GM18511 (cell line): Measurements from ENCODE around the gene ANKRD10.

Source experiments
- ATAC-seq: cut with Tn5 transposase; IDR thresholded peaks from one replicate; pipeline ENCODE4 v1.9.1; 2021; ENCODE audit warnings: mild to moderate bottlenecking, moderate library complexity; ENCODE audit not compliant: unreplicated experiment

ANKRD10 gene

DNA sequence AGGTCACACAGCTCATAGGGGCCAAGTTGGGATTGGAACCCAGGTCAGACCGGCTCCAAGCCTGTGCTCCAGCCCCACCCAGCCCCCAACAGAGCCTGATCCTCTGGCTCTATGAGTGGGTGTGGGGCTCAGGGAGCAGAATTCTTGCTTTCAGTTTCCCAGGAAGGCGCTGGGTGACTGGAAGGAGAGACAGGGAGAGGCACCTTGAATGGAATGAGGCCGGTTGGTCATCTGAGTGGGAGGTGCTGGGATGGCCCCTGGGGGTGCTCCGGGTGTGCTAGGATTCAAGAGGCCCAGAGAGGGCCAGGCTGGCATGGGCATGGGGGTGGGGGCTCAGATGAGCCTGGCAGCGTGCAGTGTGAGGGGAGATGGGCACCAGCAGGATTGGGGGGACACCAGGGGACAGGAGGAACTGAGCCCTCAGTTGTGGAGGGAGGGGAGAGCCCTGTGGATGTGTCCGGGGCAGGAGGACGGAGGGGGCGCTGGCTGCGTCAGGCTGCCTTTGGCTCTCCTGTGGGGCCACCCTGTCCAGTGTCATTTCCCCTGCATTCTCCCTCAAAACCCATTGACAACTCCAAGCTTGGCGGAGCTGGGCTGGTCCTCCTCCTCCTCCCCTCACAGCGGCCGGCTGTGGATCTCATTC, 31.2 kb upstream of the ANKRD10 start:
- ATAC-seq, result no peak

DNA sequence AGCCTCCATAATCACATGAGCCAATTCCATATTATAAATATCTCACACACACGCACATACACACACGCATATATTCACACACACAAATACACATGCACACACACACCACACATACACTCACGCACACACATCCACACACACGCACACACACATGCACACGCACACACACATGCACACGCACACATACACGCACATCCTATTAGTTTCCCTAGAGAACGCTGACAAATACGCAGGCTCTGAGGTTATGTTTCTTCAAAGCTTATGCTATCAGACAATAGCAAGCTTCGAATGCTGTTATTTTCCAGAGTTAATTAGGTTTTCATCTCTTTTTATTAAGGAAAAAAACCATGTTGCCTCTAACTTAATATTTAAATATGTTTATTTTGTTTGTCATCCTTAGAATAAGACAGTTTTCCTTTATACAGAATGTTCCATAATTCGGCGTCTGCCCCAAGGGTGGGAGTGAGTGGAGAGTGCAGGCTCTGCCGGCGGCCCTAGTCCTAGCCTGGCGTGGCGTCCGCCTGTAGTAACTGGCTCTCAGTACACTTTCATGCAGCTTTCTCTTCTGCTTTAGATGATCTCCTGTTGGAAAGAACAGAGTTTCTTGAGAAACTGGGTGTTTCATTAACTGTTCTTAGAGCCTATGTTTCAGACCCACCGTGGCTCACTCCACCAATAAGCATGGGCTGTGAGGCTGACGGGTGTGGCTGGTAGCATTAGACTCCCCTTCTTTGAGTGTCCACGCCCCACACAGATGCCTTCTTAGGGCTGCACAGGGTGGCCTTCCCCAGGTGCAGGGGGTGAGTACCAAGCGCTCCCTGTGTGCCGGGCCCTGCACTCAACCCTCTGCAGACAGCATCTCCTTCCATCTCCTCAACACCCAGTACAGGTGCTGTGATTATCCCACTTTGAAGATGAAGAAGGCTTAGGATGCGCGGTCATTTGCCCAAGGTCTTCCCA, 30.4 kb upstream of the ANKRD10 start:
- no peak for ATAC-seq

DNA sequence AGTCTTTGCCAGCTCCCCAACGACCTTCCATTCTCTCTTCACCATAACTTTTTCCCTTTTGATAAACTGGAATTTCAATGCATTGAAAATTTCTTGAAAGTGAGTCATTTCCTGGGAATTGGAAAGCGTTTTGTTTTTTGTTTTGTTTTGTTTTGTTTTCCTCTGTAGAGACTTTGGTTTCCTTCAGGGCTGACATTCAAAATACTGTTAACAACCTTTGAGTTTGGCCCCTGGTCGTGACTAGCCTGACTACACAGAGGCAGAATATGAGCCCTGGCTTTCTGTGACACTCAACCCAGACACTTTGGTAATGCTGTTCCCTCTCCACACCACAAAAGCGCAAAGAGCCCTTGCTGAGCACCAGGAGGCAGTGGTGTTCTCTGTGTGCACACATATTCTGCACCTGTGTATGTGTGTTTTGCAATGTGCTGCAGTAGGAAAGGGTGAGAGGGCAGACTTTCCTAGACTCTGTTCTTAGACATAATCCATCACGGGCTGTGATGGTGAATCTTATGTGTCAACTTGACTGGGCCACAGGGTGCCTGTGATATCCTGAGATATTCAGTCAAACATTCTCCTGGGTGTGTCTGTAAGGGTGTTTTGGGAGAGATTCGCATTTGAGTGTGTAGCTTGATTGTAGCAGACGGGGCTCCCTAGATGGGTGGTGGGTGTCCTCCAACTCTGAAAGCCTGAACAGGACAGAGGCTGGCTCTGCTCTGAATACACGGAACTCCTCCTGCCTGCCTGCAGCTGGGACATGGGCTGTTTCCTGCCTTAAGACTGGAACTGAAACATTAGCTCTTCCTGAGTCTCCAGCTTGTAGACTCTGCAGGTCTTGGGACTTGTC, 29.5 kb upstream of the ANKRD10 start:
- ATAC-seq, result peak; percentile 77

DNA sequence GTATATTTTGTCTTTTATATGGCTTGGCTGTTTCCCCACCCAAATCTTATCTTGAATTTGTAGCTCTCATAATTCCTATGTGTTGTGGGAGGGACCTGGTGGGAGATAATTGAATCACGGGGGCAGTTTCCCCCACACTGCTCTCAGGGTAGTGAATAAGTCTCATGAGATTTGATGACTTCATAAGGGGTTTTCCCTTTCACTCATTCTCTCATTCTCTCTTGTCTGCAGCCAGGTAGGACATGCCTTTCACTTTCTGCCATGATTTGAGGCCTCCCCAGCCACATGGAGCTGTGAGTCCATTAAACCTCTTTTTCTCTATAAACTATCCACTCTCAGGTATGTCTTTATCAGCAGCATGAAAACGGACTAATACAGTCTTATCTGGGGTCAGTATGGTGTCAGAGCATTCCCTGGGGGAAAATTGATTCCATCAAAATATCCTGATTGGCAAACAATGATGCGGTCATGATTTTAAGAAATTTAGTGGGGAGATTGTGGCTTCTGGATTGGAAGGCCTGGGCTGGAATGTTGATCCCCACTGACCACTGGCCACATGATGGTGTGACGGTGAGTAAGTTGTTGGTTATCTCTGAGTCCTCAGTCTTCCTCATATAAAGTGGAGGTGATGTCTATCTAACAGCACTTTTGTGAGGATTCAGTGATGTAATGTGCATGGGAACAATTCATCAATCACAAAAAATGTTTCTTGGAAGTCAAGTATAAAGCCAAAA, 27.5 kb upstream of the ANKRD10 start:
- ATAC-seq, result peak; percentile 80

DNA sequence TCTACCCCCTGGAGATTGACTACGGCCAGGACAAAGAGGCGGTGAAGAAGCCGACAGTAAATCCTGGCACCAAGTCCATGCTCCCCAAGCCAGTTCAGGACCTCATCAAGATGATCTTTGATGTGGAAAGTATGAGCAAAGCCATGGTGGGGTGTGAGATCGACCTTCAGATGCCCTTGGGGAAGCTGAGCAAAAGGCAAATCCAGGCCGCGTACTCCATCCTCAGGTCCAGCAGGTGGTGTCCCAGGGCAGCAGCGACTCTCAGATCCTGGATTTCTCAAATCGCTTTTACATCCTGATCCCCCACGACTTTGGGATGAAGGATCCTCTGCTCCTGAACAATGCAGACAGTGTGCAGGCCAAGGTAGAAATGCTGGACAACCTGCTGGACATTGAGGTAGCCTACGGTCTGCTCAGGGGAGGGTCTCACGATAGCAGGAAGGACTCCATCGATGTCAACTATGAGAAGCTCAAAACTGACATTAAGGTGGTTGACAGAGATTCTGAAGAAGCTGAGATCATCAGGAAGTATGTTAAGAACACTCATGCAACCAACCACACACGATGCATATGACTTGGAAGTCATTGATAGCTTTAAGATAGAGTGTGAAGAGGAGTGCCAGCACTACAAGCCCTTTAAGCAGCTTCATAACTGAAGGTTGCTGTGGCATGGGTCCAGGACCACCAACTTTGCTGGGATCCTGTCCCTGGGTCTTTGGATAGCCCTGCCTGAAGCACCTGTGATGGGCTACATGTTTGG, 24.0 kb upstream of the ANKRD10 start:
- ATAC-seq, result no peak

DNA sequence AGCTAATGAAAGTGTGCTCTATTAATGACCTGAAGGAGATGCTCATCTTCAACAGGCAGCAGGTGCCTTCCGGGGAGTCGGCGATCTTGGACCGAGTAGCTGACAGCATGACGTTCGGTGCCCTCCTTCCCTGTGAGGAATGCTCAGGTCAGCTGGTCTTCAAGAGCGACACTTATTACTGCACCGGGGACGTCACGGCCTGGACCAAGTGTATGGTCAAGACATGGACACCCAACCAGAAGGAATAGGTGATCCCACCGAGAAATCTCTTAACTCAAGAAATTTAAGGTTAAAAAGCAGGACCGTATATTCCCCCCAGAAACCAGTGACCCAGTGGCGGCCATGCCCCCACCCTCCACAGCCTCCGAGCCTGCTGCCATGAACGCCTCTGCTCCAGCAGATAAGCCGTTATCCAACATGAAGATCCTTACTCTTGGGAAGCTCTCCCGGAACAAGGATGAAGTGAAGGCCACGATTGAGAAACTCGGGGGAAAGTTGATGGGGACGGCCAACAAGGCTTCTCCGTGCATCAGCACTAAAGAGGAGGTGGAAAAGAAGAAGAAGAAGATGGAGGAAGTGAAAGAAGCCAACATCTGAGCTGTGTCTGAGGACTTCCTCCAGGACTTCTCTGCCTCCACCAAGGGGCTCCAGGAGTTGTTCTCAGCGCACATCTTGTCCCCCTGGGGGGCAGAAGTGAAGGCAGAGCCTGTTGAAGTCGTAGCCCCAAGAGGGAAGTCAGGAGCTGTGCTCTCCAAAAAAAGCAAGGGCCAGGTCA, 22.8 kb upstream of the ANKRD10 start:
- no peak for ATAC-seq

DNA sequence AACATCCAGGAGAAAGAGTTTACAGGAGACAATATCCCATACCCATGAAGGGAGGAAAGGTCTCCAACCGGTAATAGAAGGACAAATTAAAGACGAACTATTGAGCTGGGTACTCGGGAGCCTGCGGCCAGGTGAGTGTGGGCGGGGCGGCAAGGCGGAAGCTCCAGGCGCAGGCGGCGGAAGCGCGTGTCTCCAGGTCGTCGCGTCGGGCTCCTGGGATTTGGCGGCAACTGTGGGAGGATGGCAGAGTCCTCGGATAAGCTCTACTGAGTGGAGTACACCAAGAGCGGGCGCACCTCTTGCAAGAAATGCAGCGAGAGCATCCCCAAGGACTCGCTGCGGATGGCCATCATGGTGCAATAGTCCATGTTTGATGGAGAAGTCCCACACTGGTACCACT, 21.6 kb upstream of the ANKRD10 start:
- no peak for ATAC-seq

DNA sequence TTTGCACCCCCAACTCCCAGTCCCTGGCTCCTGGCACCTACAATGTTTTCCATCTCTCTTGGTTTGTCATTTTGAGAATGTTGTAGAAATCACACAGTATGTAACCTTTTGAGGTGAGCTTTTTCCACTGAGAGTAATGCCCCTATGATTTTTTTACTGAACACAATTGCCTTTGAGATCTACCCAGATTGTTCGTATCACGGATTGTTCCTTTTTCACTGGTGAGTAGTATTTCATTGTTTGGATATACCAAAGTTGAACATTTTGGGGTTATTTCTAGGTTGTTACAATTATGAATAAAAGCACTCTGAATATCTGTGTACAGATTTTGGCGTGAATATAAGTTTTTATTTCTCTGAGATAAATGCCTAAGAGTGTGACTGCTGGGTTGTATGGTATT, 17.7 kb upstream of the ANKRD10 start:
- ATAC-seq, result no peak

DNA sequence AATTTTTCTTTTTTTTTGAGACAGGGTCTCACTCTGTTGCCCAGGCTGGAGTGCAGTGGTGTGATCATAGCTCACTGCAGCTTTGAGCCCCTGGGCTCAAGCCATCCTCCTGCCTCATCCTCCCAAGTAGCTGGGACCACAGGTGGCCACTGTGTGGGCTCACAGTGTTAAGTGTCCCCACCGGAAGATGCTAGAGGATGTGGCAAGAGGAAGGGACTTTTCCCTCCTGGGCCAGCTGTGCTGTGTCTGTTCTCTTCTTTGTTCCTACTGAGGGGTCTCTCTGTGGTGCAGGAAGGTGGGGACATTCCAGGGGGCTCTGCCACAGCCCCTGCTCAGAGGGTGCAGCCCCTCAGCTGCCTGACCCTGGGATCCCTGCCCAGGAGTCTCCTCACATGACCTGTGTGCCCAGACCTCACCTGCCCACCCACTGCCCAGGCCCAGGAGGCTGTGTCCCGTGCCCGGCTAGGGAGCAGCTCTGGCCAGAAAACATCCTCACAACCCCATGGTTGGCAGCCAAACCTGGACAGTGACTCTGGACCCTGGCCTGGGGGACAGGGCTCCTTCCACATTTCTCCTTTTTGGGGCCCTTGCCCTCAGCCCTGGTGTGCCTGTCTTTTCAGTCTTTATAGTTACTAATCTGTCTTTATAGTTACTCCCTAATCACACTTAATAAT, 14.4 kb upstream of the ANKRD10 start:
- ATAC-seq, result peak; percentile 59

DNA sequence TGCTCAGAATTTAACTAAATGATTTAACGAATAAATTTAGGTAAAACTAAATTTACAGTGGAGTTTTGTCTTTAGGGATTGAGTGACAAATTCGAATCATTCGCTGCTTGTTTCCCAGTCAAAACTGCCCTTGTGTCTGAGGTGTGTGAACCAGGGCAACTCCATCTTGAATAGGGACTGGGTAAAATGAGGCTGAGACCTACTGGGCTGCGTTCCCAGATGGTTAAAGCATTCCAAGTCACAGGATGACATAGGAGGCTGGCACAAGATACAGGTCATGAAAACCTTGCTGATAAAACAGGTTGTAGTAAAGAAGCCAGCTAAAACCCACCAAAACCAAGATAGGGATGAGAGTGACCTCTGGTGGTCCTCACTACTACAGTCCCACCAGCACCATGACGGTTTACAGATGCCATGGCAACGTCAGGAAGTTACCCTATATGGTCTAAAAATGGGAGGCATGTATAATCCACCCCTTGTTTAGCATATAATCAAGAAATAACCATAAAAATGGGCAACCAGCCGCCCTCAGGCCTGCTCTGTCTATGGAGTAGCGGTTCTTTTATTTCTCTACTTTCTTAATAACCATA, 10.2 kb upstream of the ANKRD10 start:
- ATAC-seq, result no peak

DNA sequence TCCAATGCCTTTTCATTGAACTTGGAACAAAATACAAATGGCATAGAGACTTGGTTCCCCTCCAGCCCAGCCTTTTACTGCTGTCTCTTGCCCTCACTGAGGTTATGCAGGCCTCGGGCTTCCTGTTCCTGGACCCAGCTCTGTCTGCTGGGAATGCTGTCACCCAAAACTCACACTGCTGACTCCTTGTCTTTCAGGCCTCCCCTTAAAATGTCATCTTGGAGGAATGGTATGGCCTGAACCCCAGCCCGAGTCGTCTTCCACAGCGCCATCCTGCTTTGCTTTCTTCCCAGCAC, 9.7 kb upstream of the ANKRD10 start:
- no peak for ATAC-seq

DNA sequence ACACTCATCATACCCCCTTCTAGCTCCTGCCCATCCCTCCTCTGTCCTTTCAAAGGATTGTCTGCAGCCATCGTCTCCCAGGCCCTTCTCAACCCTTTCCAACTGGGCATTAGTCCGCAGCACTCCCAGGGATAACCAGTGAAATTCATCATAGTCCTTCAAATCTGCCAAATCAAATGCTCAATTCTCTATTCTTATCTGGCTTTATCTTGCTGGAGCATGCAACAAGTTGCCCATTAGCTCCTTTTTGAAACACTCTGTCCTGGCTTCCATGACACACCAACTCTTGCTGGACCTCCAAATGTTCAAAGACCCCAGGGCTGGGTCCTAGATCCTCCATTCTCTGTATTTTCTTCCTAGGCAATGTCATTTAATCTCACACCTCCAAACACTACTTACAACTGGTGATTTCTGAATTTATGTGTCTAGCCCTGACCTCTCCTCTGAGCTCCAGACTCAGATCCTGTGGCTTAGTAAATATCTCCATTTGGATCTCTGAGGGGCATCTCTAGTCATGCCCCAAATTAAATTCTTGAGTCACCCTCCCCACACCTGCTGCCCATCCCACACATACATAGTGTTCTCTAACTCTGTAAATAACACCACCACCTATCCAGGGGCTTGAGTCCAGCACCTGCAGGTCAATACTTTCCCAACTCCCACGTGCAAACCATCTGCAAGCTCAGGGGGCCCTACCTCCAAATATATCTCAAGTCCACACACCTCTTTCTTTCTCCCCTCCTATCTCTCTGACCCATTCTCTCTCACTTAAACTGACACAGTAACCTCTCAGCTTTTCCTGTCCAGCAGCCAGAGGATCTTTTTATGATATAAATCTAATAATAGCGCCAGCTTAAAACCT, 9.1 kb upstream of the ANKRD10 start:
- ATAC-seq, result no peak

DNA sequence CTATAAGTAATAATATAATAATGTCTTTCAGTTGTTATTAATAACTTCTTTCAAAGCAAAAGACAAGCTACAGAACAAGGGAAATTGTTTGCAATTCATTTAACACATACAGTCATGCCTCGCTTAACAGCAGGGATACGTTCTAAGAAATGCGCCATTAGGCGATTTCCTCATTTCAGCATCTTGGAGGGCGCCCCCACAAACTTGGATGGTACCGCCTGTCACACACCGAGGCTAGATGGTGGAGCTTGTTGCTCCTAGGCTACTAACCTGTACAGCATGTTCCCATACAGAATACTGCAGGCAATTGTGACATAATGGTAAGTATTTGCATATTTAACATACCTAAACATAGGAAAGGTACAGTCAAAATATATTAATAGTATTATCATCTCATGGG, 8.2 kb upstream of the ANKRD10 start:
- no peak for ATAC-seq

DNA sequence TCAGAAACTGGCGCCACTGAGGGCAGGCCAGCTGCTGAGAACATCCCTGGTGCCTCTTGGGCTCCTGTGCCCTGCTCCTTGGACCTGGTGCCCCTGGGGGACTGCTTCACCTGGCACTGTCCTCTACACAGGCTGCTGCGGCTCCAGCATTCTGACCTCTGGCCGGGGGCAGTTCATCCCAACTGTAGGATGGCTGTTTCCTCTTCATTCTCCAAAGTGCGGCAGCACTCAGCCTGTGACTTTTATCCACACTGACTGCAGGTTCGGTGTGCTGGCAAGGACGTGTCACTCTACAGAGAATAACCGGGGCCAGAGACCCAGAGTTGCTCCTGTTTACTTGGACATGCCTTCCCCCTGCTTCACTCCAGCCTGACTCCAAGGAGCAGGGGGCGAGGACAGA, 7.6 kb upstream of the ANKRD10 start:
- no peak for ATAC-seq

DNA sequence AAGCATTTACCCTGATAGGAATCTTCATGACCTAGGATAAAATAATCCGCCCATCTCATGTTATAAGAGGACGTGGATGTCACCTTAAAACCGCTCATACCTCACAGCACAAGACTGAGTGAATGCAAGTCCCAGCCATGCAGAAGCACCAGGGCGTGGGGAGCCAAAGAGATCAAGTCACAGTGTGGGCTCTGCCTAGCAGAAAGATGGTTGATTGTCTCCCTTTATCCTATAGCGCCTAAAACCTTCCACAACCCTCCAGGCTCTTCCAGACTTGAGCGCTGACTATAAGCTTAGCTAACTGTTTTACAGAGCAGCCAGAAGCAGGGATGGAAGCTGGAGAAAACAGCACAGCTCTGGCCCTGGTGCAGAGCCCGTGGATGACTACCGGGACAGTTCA, 6.8 kb upstream of the ANKRD10 start:
- no peak for ATAC-seq

DNA sequence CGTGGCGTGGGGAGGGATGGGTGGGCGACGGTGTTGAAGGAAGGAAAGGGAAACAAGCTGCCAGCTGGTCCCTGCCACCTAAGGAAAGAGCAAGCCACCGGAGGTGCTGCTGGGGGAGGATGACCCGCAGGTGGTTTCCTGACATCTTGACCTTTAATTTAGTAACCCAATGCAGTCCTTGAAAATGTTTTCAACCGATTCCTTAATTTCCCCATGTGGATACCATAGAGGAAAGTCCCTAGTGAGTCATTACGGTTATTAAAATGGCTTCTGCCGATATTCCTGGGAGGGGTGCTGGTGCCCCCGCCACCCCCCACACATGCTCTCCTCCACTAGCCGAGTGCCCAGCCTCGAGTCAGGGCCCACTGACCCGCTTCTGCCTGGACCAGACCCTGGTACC, 6.3 kb upstream of the ANKRD10 start:
- peak; percentile 42 for ATAC-seq

DNA sequence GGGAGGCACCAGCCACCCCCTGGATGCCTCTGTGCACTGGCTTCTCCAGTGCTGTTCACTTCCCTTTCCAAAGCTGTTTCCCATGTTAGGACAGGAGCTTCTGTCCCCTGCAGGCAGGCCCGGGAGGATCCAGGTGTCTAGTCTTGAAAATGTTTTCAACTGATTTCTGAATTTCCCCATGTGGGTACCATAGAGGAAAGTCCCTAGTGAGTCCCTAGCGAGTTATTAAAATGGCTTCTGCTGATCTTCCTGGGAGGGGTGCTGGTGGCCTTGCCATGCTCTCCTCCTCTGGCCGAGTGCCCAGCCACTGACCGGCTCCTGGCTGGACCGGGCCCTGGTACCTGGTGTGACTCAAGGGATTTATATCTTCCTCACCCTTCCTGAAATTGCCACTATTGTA, 5.2 kb upstream of the ANKRD10 start:
- ATAC-seq, result no peak
